Measurements from ENCODE around the gene NUCB2. TPM values are rescaled to one million over a fixed set of nuclear protein-coding genes. Genes with fewer than 3 reads are reported as not detected.
"Not testable (repeated sequence)": the region's sequence is repeated elsewhere in the genome, so short reads cannot be mapped to it uniquely, and the experiment has no call there.

Gene NUCB2
- polyA plus RNA-seq (ENCODE audit: insufficient read length in 10 of 10) = 10 to 100 TPM; 49.9 to 78.6 (median 56.3) TPM
- long read RNA-seq, donor 1, partial matches to known transcripts = 7 of 10 reads
- long read RNA-seq, donor 1, other reads (novel, unspliced or antisense) = 0 of 10 reads
- long read RNA-seq, donor 2, partial matches to known transcripts = 14 of 19 reads
- long read RNA-seq, donor 2, other reads (novel, unspliced or antisense) = 0 of 19 reads
- long read RNA-seq, donor 3 = 0 reads
- long read RNA-seq, donor 4, transcript NUCB2-208 (14 exons, 2,274 nt) = major isoform, 7 of 23 reads
- long read RNA-seq, donor 4, partial matches to known transcripts = 16 of 23 reads
- long read RNA-seq, donor 4, other reads (novel, unspliced or antisense) = 0 of 23 reads
- long read RNA-seq, donor 5, partial matches to known transcripts = 26 of 27 reads
- long read RNA-seq, donor 5, other reads (novel, unspliced or antisense) = 0 of 27 reads
- long read RNA-seq, donor 6, partial matches to known transcripts = 28 of 31 reads
- long read RNA-seq, donor 6, other reads (novel, unspliced or antisense) = 0 of 31 reads
- long read RNA-seq, donor 7, partial matches to known transcripts = 10 of 11 reads
- long read RNA-seq, donor 7, other reads (novel, unspliced or antisense) = 0 of 11 reads
- long read RNA-seq, donor 8, partial matches to known transcripts = 23 of 26 reads
- long read RNA-seq, donor 8, other reads (novel, unspliced or antisense) = 0 of 26 reads
- long read RNA-seq, donor 9, partial matches to known transcripts = 0 of 1 reads
- long read RNA-seq, donor 9, other reads (novel, unspliced or antisense) = 0 of 1 reads

- DNase-seq = peak; percentile 97 to 98 (median 97)
Observed at GRCh38 chr11:17276236-17277023, at the start of gene NUCB2. Gene NUCB2, plus strand, starts transcription at chr11:17276739. Its CDS starts 18,585 bp downstream, at chr11:17295324.

DNA sequence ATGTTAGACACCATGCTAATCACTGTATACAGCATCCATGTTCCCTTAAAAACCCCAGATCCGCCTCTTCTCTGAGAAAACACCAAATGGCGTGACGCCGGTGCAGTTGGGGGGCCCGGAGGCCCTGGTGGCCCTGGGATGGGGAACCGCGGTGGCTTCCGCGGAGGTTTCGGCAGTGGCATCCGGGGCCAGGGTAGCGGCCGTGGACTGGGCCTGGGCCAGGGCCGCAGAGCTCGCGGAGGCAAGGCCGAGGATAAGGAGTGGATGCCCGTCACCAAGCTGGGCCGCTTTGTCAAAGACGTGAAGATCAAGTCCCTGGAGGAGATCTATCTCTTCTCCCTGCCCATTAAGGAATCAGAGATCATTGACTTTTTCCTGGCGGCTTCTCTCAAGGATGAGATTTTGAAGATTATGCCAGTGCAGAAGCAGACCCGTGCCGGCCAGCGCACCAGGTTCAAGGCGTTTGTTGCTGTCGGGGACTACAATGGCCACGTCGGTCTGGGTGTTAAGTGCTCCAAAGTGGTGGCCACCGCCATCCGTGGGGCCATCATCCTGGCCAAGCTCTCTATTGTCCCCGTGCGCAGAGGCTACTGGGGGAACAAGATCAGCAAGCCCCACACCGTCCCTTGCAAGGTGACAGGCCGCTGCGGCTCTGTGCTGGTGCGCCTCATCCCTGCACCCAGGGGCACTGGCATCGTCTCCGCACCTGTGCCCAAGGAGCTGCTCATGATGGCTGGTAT lies 48.2 kb upstream of the NUCB2 start:
- DNase-seq = not testable (repeated sequence)

DNA sequence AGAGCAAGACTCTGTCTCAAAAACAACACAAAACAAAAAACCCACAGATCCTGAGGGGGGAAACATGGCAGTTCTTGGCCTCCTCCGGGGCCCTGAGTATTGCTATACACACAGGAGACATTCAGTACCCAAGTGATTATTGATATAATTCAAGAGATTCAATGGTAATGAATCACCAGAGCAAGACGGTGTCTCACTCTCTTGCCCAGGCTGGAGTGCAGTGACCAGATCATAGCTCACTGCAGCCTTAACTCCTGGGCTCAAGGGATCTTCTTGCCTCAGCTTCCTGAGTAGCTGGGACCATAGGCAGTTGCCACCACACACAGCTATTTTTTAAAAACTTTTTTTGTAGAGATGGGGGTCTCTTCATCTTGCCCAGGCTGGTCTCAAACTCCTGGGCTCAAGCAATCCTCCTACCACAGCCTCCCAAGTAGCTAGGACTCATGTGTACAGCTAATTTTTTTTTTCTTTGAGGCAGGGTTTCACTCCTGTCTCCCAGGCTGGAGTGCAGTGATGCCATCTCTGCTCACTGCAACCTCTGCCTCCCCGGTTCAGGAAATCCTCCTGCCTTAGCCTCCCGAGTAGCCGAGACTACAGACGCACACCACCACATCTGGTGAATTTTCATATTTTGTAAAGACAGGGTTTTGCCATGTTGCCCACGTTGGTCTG lies 46.9 kb upstream of the NUCB2 start:
- peak in 1 of 3 donors; percentile 6 for DNase-seq

DNA sequence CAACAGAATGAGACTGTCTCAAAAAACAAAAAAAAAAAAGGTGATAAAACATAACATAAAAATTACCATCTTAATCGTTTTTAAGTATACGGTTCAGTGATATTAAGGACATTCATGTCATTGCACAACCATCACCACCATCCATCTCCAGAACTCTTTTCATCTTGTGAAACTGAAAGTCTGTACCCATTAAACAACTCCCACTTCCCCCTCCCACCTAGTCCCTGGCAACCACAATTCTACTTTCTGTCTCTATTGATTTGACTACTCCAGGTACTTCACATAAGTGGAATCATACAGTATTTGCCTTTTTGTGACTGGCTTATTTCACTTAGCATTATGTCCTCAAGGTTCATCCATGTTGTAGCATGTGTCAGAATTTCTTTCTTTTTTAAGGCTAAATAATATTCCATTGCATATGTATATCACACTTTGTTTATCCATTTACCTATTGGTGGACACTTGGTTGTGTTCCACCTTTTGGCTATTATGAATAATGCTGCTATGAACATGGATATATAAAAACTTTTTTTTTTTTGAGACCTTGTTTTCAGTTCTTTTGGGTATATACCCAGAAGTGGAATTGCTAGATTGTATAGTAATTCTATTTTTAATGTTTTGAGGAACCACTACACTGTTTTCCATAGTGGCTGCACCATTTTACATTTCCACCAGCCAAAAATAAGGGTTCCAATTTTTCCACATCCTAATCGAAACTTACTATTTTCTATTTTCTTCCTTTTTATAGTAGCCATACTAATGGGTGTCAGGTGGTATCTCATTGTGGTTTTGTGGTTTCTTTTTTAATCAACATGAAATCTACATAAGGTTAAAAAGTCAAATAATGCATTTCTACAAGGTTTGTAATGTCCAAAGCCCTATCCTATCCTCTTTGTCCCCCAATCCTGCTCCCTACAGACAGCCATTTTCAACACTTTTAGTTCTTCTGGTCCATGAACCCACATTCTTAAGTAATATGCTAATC lies 45.4 kb upstream of the NUCB2 start:
- no peak for DNase-seq

DNA sequence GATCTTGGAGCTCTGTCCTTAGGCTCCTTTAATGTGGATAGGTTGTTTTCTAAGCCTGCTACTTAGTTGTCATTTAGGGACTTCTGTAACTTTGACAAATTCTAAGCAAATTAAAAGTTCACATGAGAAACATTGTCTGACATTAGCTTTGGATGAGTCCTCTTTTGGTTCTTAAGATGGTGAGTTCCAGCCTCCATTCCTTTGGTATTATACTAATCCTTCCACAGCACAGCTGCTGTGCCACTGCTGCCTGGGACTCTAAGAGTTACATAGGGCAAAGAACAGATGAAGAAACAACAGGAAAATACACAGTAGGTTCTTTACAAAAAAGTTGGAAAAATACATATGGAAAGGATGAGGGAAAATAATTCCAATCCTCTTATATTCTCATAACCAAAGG lies 43.4 kb upstream of the NUCB2 start:
- no peak for DNase-seq

DNA sequence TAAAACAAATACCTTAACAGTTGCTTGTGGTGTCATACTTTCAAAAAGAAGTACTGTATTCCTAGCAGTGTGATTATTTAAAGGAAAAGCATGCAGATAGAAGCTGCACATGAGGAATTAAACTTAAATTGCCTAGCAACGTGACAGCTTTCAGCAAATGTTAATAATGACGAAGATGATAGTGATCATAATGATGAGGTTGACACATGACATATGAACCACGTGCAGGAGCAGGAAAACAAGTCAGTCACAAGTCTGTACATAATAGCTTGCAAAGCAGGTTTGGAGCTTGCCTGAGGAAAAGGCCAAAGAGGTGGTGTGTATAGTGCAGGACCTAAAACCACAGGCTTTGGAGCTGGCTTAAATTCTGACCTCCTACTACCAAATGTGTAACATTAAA lies 38.2 kb upstream of the NUCB2 start:
- DNase-seq = no peak

DNA sequence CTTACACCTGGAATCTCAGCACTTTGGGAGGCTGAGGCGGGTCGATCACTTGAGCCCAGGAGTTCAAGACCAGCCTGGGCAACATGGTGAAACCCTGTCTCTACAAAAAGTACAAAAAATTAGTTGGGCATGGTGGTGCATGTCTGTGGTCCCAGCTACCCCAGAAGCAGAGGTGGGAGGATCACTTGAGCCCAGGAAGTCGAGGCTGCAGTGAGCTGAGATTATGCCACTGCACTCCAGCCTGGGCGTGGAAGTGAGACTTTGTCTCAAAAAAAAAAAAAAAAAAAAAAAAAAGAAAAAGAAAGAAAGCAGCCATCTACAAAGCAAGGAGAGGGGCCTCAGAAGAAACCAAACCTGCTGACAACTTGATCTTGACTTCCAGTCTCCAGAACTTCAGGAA lies 36.6 kb upstream of the NUCB2 start:
- DNase-seq = not testable (repeated sequence)

GRCh38 chr11:17240780-17241179 lies 35.8 kb upstream of the NUCB2 start:
- no peak for DNase-seq

DNA sequence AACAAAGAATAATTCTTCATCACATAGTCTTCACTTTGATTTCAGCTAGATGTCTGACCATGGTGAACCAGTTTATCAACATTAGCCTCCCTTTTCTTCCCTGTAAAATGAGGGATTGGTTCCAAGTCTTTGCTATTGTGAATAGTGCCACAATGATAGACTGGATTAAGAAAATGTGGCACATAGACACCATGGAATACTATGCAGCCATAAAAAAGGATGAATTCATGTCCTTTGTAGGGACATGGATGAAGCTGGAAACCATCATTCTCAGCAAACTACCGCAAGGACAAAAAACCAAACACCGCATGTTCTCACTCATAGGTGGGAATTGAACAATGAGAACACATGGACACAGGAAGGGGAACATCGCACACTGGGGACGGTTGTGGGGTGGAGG lies 33.6 kb upstream of the NUCB2 start:
- DNase-seq = not testable (repeated sequence)

GRCh38 chr11:17244046-17244445 lies 32.5 kb upstream of the NUCB2 start:
- DNase-seq = no peak

- DNase-seq = no peak
Observed at GRCh38 chr11:17250561-17251350, 25.8 kb upstream of the NUCB2 start.

GRCh38 chr11:17252704-17253103 lies 23.8 kb upstream of the NUCB2 start:
- DNase-seq = no peak

DNA sequence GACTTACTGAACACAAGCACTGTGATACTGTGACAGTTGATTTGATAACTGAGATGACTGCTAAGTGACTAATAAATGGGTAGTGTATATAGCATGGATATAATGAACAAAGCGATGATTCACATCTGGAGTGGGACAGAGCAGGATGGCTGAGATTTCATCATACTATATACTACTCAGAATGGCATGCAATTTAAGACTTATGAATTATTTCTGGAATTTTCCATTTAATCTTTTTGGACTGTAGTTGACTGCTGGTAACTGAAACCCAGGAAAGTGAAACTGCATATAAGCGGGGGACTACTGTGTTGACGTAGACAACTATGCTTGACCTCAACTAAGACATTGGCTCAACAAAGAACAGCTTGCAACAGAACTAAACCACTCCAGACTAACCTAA lies 20.0 kb upstream of the NUCB2 start:
- DNase-seq = peak in 2 of 3 donors; percentile 35 to 82

- peak in 1 of 3 donors; percentile 36 for DNase-seq
Observed at GRCh38 chr11:17257196-17257595, 19.3 kb upstream of the NUCB2 start.

- DNase-seq = no peak
Observed at GRCh38 chr11:17258670-17259069, 17.9 kb upstream of the NUCB2 start.

DNA sequence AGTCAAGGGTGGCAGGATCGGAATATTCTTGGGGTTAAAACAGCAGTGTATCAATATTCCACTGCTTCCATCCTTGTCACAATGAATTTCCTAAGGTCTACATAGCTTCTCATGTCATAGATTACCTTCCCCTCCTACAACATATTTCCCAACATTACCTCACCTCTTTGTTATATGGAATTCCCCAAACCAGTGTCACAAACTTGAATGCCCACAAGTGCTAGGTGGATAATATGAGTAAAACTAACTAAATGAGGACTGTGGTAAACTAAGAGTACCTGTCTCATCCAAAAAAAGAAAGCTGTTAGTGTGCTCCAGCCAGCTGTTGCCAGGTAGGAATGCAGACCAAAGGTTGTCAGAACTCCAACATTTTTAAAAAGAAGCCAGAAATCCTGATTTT lies 17.0 kb upstream of the NUCB2 start:
- no peak for DNase-seq

DNA sequence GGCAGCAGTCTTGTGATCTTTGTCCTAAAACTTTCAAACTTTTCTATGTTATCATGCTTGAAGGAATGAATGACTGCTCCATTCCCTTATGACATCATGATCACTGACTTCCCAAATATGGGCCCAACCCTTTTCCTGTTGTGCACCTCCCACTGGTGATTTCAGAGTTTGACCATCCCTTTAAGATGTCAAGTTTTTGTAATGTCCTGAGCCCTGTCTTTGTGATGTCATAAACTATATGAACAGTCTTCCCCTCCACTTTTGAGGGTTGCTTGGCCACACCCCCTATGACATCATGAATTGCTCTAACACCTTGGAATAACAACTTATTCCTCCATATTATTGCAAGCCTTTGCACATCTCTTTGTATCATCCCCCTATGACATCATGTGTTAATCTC lies 16.5 kb upstream of the NUCB2 start:
- DNase-seq = no peak

DNA sequence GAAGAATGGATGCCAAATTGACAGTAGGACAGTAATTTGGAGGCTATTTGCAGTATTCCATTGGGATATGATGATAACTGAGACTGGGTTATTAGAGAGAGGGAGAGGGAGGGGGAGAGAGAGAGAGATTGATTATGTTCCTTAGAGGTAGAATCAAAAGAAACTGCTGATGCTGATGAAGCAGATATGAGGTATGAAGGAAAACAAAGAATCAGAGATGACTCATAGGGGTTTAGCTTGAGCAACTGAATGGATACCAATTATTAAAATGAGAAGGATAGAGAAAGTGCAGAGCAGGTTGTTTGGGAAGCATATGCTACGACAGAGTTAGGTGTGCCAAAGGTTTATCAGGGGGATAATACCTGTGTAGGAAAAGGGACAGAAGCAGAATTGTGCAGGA lies 12.8 kb upstream of the NUCB2 start:
- no peak for DNase-seq

DNA sequence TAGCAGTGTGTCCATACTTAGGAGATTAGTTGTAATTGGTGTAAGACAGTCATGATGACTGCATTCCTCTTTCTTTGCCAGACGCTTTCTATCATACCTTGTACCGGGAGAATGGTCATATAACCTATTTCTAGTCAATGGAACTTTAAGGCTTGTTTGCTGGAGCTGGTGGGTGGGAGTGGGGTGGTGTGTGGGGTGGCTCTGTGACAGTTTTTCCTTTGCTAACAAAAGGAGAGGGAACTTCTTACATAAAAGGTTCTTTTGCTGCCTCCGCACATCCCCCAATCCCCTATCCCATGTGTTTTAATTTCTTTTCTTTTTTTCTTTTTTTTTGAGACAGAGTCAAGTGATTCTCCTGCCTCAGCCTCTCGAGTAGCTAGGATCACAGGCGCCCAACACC lies 9.8 kb upstream of the NUCB2 start:
- DNase-seq = no peak

All from muscle of back (tissue), 13 donors.